ENCODE measurements around the gene PIP5K1A. TPM values are rescaled to one million over a fixed set of nuclear protein-coding genes. Genes with fewer than 3 reads are reported as not detected.
A peak's percentile ranks its signal among the peaks of the same experiment; 100 is the strongest.

PIP5K1A gene
- total and polyA plus RNA-seq, 9 of the 15 experiments (the other 6 are each of a cell fraction or from before 2014, with no cell fraction given), result 1.9 to 42.4 (median 18.8) TPM

DNA sequence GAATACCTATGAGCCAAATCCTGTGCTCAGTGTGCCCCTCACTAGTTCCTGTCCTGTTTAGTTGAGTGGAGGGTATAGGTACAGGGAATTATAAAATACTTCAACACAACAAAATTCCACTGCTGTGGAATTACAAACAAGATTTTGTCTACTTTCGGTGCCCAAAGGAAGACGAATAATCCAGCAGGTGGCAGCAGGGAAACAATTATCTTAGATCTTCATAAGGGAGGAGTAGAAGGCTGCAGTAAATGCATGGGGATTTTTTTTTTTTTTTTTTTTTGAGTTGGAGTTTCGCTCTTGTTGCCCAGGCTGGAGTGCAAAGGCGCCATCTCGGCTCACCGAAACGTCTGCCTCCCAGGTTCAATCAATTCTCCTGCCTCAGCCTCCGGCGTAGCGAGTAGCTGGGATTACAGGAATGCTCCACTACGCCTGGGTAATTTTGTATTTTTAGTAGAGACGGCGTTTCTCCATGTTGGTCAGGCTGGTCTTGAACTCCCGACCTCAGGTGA, 2.0 kb upstream of the PIP5K1A start (continued):
- TF ChIP-seq ZNF408 (CRISPR knock-in tag; IDR thresholded peaks at IDR 0.05; ENCODE audit: low read depth) (no peak), ATF7 (IDR thresholded peaks at IDR 0.05) (0 out of 2 replicates have a peak, but pooled peaks have one; percentile 28), NBN (IDR thresholded peaks at IDR 0.05; ENCODE audit: low read depth) (no peak), MAZ (CRISPR knock-in tag; conservative IDR thresholded peaks at IDR 0.05 in 1 of 2, IDR thresholded peaks at IDR 0.05 in 1 of 2) (no peak), EZH2 (IDR thresholded peaks at IDR 0.05; ENCODE audit: borderline replicate concordance, low read depth, low read length) (no peak), ZEB2 (IDR thresholded peaks at IDR 0.05) (no peak), ZNF778 (CRISPR knock-in tag; IDR thresholded peaks at IDR 0.05) (no peak), MED1 (CRISPR knock-in tag; IDR thresholded peaks at IDR 0.05; ENCODE audit: borderline replicate concordance) (no peak), PYGO2 (tag; IDR thresholded peaks at IDR 0.05) (no peak), ZNF785 (CRISPR knock-in tag; IDR thresholded peaks at IDR 0.05) (no peak)
- TF ChIP-seq, protein P1, sequence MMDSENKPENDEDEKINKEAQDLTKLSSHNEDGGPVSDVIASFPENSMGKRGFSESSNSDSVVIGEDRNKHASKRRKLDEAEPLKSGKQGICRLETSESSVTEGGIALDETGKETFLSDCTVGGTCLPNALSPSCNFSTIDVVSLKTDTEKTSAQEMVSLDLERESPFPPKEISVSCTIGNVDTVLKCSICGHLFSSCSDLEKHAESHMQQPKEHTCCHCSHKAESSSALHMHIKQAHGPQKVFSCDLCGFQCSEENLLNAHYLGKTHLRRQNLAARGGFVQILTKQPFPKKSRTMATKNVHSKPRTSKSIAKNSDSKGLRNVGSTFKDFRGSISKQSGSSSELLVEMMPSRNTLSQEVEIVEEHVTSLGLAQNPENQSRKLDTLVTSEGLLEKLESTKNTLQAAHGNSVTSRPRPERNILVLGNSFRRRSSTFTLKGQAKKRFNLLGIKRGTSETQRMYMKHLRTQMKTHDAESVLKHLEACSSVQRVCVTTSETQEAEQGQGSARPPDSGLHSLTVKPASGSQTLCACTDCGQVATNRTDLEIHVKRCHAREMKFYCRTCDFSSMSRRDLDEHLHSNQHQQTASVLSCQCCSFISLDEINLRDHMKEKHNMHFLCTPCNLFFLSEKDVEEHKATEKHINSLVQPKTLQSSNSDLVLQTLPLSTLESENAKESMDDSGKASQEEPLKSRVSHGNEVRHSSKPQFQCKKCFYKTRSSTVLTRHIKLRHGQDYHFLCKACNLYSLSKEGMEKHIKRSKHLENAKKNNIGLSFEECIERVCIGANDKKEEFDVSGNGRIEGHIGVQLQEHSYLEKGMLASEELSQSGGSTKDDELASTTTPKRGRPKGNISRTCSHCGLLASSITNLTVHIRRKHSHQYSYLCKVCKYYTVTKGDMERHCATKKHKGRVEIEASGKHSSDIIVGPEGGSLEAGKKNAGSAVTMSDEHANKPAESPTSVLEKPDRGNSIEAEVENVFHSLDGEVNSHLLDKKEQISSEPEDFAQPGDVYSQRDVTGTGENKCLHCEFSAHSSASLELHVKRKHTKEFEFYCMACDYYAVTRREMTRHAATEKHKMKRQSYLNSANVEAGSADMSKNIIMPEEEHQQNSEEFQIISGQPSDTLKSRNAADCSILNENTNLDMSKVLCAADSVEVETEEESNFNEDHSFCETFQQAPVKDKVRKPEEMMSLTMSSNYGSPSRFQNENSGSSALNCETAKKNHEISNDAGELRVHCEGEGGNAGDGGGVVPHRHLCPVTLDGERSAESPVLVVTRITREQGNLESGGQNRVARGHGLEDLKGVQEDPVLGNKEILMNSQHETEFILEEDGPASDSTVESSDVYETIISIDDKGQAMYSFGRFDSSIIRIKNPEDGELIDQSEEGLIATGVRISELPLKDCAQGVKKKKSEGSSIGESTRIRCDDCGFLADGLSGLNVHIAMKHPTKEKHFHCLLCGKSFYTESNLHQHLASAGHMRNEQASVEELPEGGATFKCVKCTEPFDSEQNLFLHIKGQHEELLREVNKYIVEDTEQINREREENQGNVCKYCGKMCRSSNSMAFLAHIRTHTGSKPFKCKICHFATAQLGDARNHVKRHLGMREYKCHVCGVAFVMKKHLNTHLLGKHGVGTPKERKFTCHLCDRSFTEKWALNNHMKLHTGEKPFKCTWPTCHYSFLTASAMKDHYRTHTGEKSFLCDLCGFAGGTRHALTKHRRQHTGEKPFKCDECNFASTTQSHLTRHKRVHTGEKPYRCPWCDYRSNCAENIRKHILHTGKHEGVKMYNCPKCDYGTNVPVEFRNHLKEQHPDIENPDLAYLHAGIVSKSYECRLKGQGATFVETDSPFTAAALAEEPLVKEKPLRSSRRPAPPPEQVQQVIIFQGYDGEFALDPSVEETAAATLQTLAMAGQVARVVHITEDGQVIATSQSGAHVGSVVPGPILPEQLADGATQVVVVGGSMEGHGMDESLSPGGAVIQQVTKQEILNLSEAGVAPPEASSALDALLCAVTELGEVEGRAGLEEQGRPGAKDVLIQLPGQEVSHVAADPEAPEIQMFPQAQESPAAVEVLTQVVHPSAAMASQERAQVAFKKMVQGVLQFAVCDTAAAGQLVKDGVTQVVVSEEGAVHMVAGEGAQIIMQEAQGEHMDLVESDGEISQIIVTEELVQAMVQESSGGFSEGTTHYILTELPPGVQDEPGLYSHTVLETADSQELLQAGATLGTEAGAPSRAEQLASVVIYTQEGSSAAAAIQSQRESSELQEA (IDR thresholded peaks at IDR 0.05; ENCODE audit: low read depth), result no peak
- TF ChIP-seq, protein P2, sequence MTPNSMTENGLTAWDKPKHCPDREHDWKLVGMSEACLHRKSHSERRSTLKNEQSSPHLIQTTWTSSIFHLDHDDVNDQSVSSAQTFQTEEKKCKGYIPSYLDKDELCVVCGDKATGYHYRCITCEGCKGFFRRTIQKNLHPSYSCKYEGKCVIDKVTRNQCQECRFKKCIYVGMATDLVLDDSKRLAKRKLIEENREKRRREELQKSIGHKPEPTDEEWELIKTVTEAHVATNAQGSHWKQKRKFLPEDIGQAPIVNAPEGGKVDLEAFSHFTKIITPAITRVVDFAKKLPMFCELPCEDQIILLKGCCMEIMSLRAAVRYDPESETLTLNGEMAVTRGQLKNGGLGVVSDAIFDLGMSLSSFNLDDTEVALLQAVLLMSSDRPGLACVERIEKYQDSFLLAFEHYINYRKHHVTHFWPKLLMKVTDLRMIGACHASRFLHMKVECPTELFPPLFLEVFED (CRISPR knock-in tag; conservative IDR thresholded peaks at IDR 0.05), result no peak
- TF ChIP-seq, protein P3, sequence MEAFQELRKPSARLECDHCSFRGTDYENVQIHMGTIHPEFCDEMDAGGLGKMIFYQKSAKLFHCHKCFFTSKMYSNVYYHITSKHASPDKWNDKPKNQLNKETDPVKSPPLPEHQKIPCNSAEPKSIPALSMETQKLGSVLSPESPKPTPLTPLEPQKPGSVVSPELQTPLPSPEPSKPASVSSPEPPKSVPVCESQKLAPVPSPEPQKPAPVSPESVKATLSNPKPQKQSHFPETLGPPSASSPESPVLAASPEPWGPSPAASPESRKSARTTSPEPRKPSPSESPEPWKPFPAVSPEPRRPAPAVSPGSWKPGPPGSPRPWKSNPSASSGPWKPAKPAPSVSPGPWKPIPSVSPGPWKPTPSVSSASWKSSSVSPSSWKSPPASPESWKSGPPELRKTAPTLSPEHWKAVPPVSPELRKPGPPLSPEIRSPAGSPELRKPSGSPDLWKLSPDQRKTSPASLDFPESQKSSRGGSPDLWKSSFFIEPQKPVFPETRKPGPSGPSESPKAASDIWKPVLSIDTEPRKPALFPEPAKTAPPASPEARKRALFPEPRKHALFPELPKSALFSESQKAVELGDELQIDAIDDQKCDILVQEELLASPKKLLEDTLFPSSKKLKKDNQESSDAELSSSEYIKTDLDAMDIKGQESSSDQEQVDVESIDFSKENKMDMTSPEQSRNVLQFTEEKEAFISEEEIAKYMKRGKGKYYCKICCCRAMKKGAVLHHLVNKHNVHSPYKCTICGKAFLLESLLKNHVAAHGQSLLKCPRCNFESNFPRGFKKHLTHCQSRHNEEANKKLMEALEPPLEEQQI (IDR thresholded peaks at IDR 0.05), result no peak
- TF ChIP-seq, protein P4, sequence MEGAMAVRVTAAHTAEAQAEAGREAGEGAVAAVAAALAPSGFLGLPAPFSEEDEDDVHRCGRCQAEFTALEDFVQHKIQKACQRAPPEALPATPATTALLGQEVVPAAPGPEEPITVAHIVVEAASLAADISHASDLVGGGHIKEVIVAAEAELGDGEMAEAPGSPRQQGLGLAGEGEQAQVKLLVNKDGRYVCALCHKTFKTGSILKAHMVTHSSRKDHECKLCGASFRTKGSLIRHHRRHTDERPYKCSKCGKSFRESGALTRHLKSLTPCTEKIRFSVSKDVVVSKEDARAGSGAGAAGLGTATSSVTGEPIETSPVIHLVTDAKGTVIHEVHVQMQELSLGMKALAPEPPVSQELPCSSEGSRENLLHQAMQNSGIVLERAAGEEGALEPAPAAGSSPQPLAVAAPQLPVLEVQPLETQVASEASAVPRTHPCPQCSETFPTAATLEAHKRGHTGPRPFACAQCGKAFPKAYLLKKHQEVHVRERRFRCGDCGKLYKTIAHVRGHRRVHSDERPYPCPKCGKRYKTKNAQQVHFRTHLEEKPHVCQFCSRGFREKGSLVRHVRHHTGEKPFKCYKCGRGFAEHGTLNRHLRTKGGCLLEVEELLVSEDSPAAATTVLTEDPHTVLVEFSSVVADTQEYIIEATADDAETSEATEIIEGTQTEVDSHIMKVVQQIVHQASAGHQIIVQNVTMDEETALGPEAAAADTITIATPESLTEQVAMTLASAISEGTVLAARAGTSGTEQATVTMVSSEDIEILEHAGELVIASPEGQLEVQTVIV (CRISPR knock-in tag; IDR thresholded peaks at IDR 0.05; ENCODE audit: borderline replicate concordance), result no peak

All from K562 (cell line).